ENCODE measurements around the gene KIF1C. TPM values are rescaled to one million over a fixed set of nuclear protein-coding genes. Genes with fewer than 3 reads are reported as not detected.

The KIF1C gene
- total and polyA plus RNA-seq, 5 donors = 406 to 727 (median 546) TPM

DNA sequence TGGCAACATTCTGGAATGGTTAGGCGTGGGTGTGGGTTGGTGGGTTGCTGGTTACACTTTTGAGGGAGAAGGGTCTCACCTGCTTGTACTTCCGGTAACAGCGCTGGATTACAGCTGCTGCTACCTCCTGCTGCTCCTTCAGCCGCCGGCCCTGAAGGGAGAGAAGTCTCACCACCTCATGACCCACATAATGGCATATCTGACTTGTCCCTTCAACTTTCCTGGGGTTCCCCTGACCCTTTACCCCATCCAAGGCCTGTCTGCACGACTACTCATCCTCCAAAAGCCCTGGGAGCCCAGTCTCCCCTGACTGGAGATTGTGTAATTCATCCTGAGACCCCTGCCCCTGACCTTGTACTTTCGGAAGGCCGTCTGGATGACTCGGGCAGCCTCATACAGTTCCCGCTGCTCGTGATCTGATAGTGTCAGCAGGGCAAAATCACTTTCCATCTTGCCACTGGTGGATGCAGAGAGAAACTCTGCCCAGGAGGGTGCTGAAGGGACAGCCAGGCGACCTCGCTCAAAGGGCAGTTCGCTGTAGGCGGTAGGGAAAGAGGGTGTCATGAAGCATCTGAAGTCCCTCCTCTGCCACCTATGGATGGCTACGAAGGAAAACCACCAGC, 28.1 kb upstream of the KIF1C start:
- intact Hi-C loops (cut with DNase I) = loop anchor here in 1 of 4 donors (10.0 kb wide), 1 partner anchor 85 kb away; no protein-coding TSS in a partner anchor
- Histone ChIP-seq H3K4me1 (ENCODE audit: control insufficient read depth, insufficient read depth, low read length) (peaks cover 4% of the 10 kb centered on the region), H3K27me3 (ENCODE audit: control insufficient read depth, insufficient read depth) (no peaks in the 10 kb centered on the region), H3K9me3 (ENCODE audit: control insufficient read depth, low read length) (no peaks in the 10 kb centered on the region), H3K4me3 (ENCODE audit: low read length) (no peak overlapping the region), H3K27ac (ENCODE audit: low read length) (peak overlapping the region; percentile 10)
- DNase-seq = no peak
- 80% methylated on average over 16 of the region's 16 CpGs for WGBS
- no peak for ATAC-seq

- no peaks in the 10 kb centered on the region for H3K27me3 ChIP-seq (ENCODE audit: control insufficient read depth, insufficient read depth)
- WGBS = 91% methylated on average over 8 of the region's 8 CpGs
- no peaks in the 10 kb centered on the region for H3K9me3 ChIP-seq (ENCODE audit: control insufficient read depth, low read length)
- DNase-seq (no peak), ATAC-seq (no peak)
- H3K27ac ChIP-seq (ENCODE audit: low read length) = no peak overlapping the region
- H3K4me1 ChIP-seq (ENCODE audit: control insufficient read depth, insufficient read depth, low read length) = peaks cover 8% of the 10 kb centered on the region
- no peak overlapping the region for H3K4me3 ChIP-seq (ENCODE audit: low read length)
- intact Hi-C loops (cut with DNase I) = loop anchor here in 1 of 4 donors (10.0 kb wide), 1 partner anchor 85 kb away; no protein-coding TSS in a partner anchor
These were observed 27.5 kb upstream of the KIF1C start for GRCh38 chr17:4970273-4970672.

DNA sequence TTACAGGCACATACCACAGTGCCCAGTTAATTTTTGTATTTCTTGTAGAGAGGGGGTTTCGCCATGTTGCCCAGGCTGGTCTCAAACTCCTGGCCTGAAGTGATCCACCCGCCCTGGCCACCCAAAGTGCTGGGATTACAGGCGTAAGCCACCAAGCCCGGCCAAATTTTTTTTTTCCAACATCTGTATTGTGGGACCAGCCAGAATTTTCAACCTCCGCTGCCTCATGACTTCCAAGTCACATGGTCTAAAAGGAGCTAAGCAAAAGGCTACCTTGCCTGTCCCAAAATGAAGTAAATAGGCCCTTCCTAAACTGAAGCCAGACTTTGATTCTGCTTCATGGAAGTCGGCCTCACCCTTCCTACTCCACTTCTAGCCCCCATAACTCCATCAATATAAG, 25.9 kb upstream of the KIF1C start:
- H3K27me3 ChIP-seq (ENCODE audit: control insufficient read depth, insufficient read depth) = no peaks in the 10 kb centered on the region
- intact Hi-C loops (cut with DNase I) = loop anchor here in 1 of 4 donors (10.0 kb wide), 1 partner anchor 83 kb away; no protein-coding TSS in a partner anchor
- H3K4me1 ChIP-seq (ENCODE audit: control insufficient read depth, insufficient read depth, low read length) = peaks cover 8% of the 10 kb centered on the region
- no peak overlapping the region for H3K4me3 ChIP-seq (ENCODE audit: low read length)
- ATAC-seq = no peak
- H3K9me3 ChIP-seq (ENCODE audit: control insufficient read depth, low read length) = no peaks in the 10 kb centered on the region
- 84% methylated on average over 6 of the region's 6 CpGs for WGBS
- no peak overlapping the region for H3K27ac ChIP-seq (ENCODE audit: low read length)
- DNase-seq = no peak

GRCh38 chr17:4972322-4972721, 25.4 kb upstream of the KIF1C start:
- no peak for DNase-seq
- H3K27ac ChIP-seq (ENCODE audit: low read length) = no peak overlapping the region
- peaks cover 8% of the 10 kb centered on the region for H3K4me1 ChIP-seq (ENCODE audit: control insufficient read depth, insufficient read depth, low read length)
- intact Hi-C loops (cut with DNase I) = loop anchor here in 1 of 4 donors (10.0 kb wide), 1 partner anchor 82 kb away; no protein-coding TSS in a partner anchor
- no peaks in the 10 kb centered on the region for H3K27me3 ChIP-seq (ENCODE audit: control insufficient read depth, insufficient read depth)
- H3K9me3 ChIP-seq (ENCODE audit: control insufficient read depth, low read length) = no peaks in the 10 kb centered on the region
- no peak for ATAC-seq
- no peak overlapping the region for H3K4me3 ChIP-seq (ENCODE audit: low read length)
- 80% methylated on average over 12 of the region's 12 CpGs for WGBS

GRCh38 chr17:4972752-4973151, 25.0 kb upstream of the KIF1C start:
- WGBS = 76% methylated on average over 12 of the region's 12 CpGs
- H3K4me3 ChIP-seq (ENCODE audit: low read length) = no peak overlapping the region
- intact Hi-C loops (cut with DNase I) = loop anchor here in 1 of 4 donors (10.0 kb wide), 1 partner anchor 82 kb away; no protein-coding TSS in a partner anchor
- peaks cover 8% of the 10 kb centered on the region for H3K4me1 ChIP-seq (ENCODE audit: control insufficient read depth, insufficient read depth, low read length)
- no peak for DNase-seq
- peak overlapping the region; percentile 1 for H3K27ac ChIP-seq (ENCODE audit: low read length)
- no peaks in the 10 kb centered on the region for H3K27me3 ChIP-seq (ENCODE audit: control insufficient read depth, insufficient read depth)
- ATAC-seq = no peak
- no peaks in the 10 kb centered on the region for H3K9me3 ChIP-seq (ENCODE audit: control insufficient read depth, low read length)

DNA sequence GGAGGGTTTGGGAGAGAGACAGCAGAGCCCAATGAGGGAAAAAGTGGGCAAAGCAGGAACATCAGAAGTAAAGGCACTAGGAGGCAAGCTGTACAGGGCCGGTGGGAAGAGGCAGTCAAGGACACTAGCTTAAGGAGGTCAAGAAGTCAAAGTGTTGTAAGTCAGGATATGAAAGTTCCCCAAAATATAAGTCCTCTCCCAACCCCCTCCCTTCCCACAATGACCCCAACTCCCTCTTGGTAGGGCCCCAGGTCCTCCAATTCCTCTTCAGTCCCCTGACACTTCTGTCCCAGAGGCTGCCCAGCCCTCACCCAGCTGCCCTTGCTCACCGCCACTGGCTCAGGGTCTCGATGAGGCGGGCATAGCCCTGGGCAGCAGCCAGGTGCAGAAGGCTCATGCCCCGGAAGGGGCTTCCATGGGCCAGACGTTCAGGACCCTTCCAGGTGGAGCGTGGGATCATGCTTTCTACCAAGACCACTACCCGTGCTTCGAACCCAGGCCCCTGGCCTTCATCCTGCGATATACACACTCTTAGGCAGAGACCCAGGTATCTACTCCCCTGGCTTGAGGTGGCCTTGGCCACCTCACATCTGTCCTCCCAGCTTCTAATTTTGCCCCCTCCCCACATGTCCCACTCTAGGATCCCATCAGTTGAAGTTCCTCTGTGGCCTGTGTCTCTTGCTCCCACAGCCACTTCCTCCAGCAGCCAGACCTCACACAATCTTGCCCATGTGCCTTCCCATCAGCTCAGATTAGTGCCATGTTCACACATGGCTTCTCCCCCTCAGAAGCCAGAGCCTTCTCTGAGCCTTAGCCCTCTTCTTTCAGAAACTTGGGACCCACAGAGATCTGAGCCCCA, 24.3 kb upstream of the KIF1C start:
- WGBS = 89% methylated on average over 10 of the region's 10 CpGs
- H3K27me3 ChIP-seq (ENCODE audit: control insufficient read depth, insufficient read depth) = no peaks in the 10 kb centered on the region
- H3K27ac ChIP-seq (ENCODE audit: low read length) = peak overlapping the region; percentile 73
- no peak overlapping the region for H3K4me3 ChIP-seq (ENCODE audit: low read length)
- ATAC-seq (no peak), DNase-seq (no peak)
- intact Hi-C loops (cut with DNase I) = loop anchor here in 1 of 4 donors (10.0 kb wide), 1 partner anchor 81 kb away; no protein-coding TSS in a partner anchor
- H3K9me3 ChIP-seq (ENCODE audit: control insufficient read depth, low read length) = no peaks in the 10 kb centered on the region
- peaks cover 8% of the 10 kb centered on the region for H3K4me1 ChIP-seq (ENCODE audit: control insufficient read depth, insufficient read depth, low read length)

DNA sequence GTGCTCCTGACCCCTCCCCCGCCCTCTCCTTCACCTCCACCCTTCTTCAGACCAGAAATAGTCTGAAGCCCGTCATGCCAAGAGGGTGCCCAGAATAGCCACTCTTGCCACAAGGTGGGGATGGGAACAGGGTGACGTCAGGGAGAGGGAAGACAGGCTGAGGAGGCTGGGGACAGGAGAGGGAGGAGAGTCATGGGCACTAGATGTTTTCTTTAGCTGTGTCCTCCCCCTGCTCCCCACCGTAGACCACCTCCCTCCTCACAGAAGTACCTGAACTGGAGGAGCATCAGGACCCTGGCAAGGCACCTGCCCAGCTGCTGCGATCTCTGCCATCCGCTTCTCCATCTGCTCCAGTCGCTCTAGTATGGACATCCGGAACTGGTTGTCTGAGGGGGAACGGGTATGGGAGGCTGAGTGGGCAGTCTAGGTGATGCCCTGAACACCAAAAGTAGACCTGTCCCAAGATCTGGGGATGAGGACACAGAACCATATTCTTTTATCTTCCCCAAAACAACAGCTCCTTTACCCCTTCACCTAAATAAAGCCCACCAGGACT, 23.6 kb upstream of the KIF1C start:
- intact Hi-C loops (cut with DNase I) = loop anchor here in 1 of 4 donors (10.0 kb wide), 1 partner anchor 81 kb away; no protein-coding TSS in a partner anchor
- Histone ChIP-seq H3K9me3 (ENCODE audit: control insufficient read depth, low read length) (no peaks in the 10 kb centered on the region), H3K27ac (ENCODE audit: low read length) (peak overlapping the region; percentile 73), H3K27me3 (ENCODE audit: control insufficient read depth, insufficient read depth) (no peaks in the 10 kb centered on the region), H3K4me1 (ENCODE audit: control insufficient read depth, insufficient read depth, low read length) (peaks cover 8% of the 10 kb centered on the region), H3K4me3 (ENCODE audit: low read length) (no peak overlapping the region)
- WGBS = 80% methylated on average over 9 of the region's 9 CpGs
- peak; percentile 56 to 57 for ATAC-seq
- no peak for DNase-seq

GRCh38 chr17:4978726-4979125, 19.0 kb upstream of the KIF1C start:
- Histone ChIP-seq H3K4me1 (ENCODE audit: control insufficient read depth, insufficient read depth, low read length) (peaks cover 6% of the 10 kb centered on the region), H3K27ac (ENCODE audit: low read length) (no peak overlapping the region), H3K9me3 (ENCODE audit: control insufficient read depth, low read length) (no peaks in the 10 kb centered on the region), H3K27me3 (ENCODE audit: control insufficient read depth, insufficient read depth) (no peaks in the 10 kb centered on the region), H3K4me3 (ENCODE audit: low read length) (no peak overlapping the region)
- intact Hi-C loops (cut with DNase I) = loop anchor here in 1 of 4 donors (10.0 kb wide), 1 partner anchor 76 kb away; no protein-coding TSS in a partner anchor
- ATAC-seq = no peak
- DNase-seq = no peak

DNA sequence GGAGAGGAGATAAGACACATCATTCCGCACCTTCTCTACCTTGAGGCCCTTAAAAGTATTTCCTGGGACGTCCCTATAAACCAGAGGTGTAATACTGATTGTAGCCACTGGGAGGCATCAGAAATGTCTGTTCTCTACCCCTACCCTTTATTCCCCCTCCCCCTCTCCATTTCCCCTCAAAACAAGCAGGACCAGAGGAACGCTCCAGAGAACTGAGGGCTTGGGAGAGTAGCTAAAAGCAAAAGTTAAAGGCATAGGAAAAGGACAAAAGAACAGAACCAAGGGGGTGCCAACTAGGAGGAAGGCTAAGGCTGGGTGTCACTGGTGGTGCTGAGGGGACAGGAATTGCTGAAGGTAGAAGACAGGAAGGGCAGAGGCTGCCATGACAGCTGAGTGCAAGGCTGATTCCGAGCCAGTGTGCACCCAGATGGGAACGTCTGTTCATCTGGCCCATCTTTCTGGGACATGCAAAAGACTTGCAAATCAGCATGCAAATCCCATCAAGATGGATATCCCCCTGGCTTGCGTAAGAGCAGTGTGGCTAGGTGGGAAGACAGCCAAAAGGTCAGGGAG, 17.0 kb upstream of the KIF1C start:
- ATAC-seq (peak; percentile 27 to 34), DNase-seq (peak in 1 of 3 donors; percentile 26)
- intact Hi-C loops (cut with DNase I) = loop anchor here in 3 of 4 donors (10.0 kb wide), 2 partner anchors 46 to 84 kb away; partner anchors contain the start of gene GP1BA (in 1 of the 3)
- 40% methylated on average over 6 of the region's 6 CpGs for WGBS
- no peak overlapping the region for H3K4me3 ChIP-seq (ENCODE audit: low read length)
- no peak overlapping the region for H3K27ac ChIP-seq (ENCODE audit: low read length)
- H3K9me3 ChIP-seq (ENCODE audit: control insufficient read depth, low read length) = no peaks in the 10 kb centered on the region
- no peaks in the 10 kb centered on the region for H3K4me1 ChIP-seq (ENCODE audit: control insufficient read depth, insufficient read depth, low read length)
- H3K27me3 ChIP-seq (ENCODE audit: control insufficient read depth, insufficient read depth) = no peaks in the 10 kb centered on the region

DNA sequence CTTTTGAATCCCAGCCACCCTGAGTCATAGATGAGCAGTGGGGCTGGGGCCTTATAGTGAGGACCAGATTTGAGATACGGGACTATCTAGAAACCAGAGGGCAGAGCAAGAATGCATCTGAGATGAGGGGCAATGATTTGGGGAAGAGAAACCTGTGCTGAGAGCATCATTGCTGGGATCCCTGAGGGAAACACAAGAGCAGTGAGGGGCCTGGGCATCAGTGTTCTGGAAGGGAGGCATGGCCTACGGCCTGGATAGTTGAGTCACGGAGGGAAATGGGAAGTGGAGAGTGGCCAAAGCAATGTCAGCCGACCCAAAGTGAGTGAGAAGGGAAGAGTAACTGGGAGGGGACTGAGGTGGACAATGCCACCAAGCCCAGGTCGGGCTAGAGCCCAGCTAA, 15.4 kb upstream of the KIF1C start:
- WGBS = 65% methylated on average over 5 of the region's 5 CpGs

More for the DNA sequence above, 15.4 kb upstream of the KIF1C start:
- Histone ChIP-seq H3K4me3 (ENCODE audit: low read length) (no peak overlapping the region), H3K4me1 (ENCODE audit: control insufficient read depth, insufficient read depth, low read length) (no peaks in the 10 kb centered on the region), H3K27ac (ENCODE audit: low read length) (no peak overlapping the region), H3K9me3 (ENCODE audit: control insufficient read depth, low read length) (no peaks in the 10 kb centered on the region), H3K27me3 (ENCODE audit: control insufficient read depth, insufficient read depth) (no peaks in the 10 kb centered on the region)
- DNase-seq (no peak), ATAC-seq (no peak)
- intact Hi-C loops (cut with DNase I) = loop anchor here in 3 of 4 donors (10.0 kb wide), 2 partner anchors 48 to 82 kb away; partner anchors contain the start of gene GP1BA (in 1 of the 3)
